ENCODE results near the gene ADCY5.

DNA sequence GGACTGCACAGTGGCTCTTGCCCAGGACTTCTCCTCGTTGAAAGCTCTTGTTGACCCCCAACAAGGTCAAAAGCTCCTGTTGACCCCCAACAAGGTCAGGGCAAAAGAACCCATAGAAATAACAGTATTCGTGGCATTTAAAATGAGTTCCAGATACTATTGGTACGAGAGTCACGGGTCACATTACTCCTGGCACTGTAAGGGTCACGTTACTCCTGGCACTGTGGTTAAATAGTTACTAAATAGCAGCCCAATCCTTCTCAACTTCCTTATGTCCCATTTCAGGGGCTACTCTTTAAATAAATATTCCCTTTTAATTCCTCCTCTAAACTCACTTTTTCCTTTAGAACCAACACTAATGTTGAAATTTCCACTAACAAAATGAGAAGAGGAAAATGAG is 18.2 kb upstream of the ADCY5 start:
- TF ChIP-seq, protein P1, sequence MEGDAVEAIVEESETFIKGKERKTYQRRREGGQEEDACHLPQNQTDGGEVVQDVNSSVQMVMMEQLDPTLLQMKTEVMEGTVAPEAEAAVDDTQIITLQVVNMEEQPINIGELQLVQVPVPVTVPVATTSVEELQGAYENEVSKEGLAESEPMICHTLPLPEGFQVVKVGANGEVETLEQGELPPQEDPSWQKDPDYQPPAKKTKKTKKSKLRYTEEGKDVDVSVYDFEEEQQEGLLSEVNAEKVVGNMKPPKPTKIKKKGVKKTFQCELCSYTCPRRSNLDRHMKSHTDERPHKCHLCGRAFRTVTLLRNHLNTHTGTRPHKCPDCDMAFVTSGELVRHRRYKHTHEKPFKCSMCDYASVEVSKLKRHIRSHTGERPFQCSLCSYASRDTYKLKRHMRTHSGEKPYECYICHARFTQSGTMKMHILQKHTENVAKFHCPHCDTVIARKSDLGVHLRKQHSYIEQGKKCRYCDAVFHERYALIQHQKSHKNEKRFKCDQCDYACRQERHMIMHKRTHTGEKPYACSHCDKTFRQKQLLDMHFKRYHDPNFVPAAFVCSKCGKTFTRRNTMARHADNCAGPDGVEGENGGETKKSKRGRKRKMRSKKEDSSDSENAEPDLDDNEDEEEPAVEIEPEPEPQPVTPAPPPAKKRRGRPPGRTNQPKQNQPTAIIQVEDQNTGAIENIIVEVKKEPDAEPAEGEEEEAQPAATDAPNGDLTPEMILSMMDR (IDR thresholded peaks at IDR 0.05) = no peak
- TF ChIP-seq, protein P2, sequence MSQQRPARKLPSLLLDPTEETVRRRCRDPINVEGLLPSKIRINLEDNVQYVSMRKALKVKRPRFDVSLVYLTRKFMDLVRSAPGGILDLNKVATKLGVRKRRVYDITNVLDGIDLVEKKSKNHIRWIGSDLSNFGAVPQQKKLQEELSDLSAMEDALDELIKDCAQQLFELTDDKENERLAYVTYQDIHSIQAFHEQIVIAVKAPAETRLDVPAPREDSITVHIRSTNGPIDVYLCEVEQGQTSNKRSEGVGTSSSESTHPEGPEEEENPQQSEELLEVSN (IDR thresholded peaks at IDR 0.05; ENCODE audit: borderline replicate concordance, low read depth) = no peak
- TF ChIP-seq ESRRA (IDR thresholded peaks at IDR 0.05; ENCODE audit: borderline replicate concordance, low read length) = no peak
- no peak for TF ChIP-seq KDM1A (IDR thresholded peaks at IDR 0.05; ENCODE audit: low read depth)
- no peak for TF ChIP-seq POLR2A (IDR thresholded peaks at IDR 0.05; ENCODE audit: low read length)
- TF ChIP-seq, protein P3, sequence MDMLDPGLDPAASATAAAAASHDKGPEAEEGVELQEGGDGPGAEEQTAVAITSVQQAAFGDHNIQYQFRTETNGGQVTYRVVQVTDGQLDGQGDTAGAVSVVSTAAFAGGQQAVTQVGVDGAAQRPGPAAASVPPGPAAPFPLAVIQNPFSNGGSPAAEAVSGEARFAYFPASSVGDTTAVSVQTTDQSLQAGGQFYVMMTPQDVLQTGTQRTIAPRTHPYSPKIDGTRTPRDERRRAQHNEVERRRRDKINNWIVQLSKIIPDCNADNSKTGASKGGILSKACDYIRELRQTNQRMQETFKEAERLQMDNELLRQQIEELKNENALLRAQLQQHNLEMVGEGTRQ (IDR thresholded peaks at IDR 0.05) = no peak
- TF ChIP-seq, protein P4, sequence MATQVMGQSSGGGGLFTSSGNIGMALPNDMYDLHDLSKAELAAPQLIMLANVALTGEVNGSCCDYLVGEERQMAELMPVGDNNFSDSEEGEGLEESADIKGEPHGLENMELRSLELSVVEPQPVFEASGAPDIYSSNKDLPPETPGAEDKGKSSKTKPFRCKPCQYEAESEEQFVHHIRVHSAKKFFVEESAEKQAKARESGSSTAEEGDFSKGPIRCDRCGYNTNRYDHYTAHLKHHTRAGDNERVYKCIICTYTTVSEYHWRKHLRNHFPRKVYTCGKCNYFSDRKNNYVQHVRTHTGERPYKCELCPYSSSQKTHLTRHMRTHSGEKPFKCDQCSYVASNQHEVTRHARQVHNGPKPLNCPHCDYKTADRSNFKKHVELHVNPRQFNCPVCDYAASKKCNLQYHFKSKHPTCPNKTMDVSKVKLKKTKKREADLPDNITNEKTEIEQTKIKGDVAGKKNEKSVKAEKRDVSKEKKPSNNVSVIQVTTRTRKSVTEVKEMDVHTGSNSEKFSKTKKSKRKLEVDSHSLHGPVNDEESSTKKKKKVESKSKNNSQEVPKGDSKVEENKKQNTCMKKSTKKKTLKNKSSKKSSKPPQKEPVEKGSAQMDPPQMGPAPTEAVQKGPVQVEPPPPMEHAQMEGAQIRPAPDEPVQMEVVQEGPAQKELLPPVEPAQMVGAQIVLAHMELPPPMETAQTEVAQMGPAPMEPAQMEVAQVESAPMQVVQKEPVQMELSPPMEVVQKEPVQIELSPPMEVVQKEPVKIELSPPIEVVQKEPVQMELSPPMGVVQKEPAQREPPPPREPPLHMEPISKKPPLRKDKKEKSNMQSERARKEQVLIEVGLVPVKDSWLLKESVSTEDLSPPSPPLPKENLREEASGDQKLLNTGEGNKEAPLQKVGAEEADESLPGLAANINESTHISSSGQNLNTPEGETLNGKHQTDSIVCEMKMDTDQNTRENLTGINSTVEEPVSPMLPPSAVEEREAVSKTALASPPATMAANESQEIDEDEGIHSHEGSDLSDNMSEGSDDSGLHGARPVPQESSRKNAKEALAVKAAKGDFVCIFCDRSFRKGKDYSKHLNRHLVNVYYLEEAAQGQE (IDR thresholded peaks at IDR 0.05) = no peak
- TF ChIP-seq RAD21 (conservative IDR thresholded peaks at IDR 0.05 in 1 of 2, IDR thresholded peaks at IDR 0.05 in 1 of 2) = no peak

Measured in A549 (cell line).